ENCODE results near the gene DNASE1L3.

Gene DNASE1L3

DNA sequence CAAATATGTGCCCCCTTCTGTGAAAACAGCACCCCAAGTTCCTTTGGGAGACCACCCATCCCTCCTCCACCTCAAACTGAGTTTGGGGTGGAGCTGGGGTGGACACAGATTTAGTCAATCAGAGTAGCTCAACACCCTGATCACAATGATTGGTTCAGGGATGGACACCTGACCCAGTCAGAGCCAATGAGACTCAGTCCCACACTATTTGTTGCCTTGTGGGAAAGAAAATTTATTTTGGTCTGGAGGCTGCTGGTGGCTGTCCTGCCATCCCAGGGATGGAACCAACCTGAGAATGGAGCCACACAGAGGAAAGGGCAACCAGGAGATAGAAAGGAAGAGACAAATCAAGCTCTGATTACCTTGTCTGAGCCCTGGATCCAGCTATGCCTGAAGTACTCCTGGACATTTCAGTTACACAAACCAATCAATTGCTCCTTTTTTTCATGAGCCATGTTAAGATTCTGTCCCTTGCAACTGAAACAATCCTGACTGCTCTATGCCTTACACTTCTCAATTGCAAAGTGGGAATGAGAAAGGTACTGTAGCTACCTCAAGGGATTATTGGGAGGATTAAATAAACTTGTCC lies 10.6 kb downstream of the DNASE1L3 start:
- no peak for DNase-seq

DNA sequence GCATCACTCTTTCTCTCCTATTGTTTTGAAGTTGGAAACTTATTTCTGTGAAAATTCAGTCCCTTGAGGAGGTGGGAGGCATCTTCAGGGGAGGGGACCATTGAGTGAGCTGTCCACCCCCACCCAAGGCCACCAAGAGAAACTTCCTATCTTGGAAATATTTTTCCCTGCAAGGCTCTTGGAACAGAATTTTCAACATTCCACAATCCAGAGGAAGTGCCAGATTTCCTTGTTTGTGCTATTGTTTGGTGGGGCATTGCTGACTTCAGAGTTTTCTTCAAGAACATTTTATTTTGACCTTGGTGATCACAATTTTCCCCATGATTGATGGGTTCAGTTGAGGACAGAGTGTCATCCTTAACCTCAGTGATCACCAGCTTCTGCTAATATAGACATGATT lies 12.0 kb downstream of the DNASE1L3 start:
- no peak for DNase-seq

GRCh38 chr3:58198362-58198761 lies 12.4 kb downstream of the DNASE1L3 start:
- DNase-seq = no peak

DNA sequence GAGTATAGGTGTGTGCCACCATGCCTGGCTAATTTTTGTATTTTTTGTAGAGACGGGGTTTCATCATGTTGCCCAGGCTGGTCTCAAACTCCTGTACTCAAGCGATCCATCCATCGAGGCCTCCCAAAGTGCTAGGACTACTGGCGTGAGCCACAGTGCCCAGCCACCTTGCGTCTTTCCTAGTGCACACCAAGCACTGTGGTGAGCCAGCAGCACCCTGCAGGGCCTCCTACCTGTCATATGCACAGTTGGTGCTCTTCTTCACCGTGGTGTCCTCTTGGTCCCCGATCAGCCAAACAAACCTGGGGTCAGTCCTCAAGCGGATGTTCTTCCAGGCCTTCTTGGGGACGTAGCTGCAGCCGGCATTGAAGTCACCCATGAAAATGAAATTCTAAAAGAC lies 13.2 kb downstream of the DNASE1L3 start:
- no peak for DNase-seq

- DNase-seq = no peak
These were observed 16.9 kb downstream of the DNASE1L3 start for GRCh38 chr3:58193682-58194407.

- no peak for DNase-seq
These were observed 18.7 kb downstream of the DNASE1L3 start for GRCh38 chr3:58192069-58192468.

- no peak for DNase-seq
These were observed 19.3 kb downstream of the DNASE1L3 start for GRCh38 chr3:58191361-58191991.

DNA sequence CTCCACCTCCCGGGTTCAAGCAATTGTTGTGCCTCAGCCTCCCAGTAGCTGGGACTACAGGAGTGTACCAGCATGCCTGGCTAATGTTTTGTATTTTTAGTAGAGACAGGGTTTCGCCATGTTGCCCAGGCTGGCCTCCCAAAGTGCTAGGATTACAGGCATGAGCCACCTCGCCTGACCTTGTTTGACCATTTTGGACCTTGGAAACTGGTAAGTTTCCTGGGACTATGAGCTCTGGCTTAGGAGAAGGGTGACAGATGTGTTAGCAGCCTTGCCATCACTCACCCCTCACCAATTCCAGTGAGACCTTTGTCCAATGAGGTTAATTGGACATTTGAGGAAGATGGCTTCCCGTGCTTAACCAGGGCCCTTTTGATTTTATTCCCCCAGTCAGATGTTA lies 19.9 kb downstream of the DNASE1L3 start:
- DNase-seq = no peak

DNA sequence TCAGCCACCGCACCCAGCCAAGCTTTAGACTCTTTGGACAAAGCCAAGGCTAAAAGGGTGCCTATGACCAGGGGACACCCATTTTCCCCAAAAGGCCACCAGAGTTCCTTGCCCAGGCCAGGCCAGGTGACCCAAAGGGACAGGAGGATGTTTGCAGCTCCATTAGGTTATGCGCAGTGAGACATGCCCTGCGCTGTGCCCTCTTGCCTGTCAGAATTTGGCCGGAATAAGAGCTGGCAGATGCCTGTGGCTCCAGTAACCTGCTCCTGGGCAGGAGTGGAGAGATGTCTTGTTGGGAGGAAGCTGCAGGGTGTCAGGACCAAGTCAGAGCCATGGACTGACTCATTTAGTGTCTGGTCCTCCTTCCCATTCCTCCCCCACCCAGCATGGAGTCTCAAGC lies 20.5 kb downstream of the DNASE1L3 start:
- no peak for DNase-seq

- no peak for DNase-seq
These were observed 21.1 kb downstream of the DNASE1L3 start for GRCh38 chr3:58189691-58190090.

DNA sequence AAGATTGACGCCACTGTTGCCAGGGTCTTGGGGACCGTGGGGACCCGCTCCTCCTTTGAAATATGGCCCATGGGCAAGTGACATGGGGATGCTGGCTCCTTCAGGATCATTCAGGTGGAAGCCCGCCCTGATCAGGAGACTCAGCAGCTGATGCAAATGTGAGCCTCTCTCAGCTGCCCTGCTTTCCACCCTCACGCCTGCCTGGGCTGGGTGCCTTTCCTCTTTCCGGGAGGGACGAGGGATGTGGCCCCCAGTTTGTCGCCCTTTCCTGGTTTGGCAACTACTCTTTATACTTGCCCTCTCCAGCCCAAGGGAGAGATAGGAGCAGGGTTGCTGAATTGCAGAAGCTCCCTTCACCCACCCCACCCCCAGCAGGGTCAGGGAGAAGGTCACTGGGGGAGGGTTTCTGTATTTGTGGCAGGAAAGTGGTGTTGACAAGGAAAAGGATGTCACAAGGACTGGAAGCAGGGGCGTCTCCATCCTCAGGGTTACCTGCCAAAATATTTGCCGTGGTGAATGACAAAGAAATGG lies 21.8 kb downstream of the DNASE1L3 start:
- DNase-seq = no peak

DNA sequence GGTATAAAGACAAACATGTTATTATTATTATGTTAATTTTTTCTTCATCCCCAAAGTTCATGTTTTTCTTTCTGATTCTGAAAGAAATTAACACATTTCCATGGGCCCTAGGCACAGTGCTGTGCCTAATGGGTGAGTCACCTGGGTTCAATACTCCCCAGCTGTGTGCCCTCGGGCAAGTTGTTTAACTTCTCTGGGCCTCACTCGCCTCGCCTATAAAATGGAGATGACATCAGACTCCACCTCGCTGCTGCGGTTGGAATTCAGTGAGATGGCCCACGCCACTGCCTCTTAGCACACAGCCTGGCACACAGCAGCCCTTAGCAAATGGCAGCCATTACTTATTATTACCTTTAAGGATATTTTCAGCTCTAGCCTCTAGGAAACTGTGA lies 22.6 kb downstream of the DNASE1L3 start:
- no peak for DNase-seq

GRCh38 chr3:58184982-58185360 lies 25.8 kb downstream of the DNASE1L3 start:
- DNase-seq = no peak

DNA sequence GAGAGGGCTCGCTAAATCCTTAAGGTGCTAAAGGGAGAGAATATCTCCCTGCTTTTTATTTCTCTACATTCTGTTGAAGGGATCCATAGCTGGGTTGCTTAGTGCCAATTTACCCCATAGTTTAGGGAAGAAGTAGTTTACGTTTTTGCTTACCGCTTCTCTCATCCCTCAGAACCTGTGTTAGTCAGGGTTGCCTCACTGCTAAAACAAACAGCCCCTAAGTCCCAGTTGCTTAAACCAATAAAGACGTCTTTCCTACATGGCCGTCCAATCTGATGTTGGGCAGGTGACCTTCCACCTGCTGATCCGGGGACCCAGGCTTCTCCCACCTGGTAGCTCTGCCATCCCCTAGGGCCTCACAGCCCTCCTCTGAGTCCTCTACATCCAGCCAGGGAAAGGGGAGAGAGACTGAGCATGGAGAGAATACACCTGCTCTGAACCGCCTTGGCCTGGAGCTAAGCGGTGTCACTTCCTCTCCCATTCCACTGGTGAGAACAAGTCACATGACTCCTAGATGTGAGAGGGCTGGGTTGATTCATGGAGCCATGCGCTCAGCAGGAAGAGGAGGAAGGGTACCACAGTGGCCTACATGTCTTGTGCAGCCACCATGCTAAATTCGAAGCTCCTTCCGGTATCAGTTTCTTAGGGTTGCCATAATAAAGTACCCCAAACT lies 26.3 kb downstream of the DNASE1L3 start:
- DNase-seq = no peak

DNA sequence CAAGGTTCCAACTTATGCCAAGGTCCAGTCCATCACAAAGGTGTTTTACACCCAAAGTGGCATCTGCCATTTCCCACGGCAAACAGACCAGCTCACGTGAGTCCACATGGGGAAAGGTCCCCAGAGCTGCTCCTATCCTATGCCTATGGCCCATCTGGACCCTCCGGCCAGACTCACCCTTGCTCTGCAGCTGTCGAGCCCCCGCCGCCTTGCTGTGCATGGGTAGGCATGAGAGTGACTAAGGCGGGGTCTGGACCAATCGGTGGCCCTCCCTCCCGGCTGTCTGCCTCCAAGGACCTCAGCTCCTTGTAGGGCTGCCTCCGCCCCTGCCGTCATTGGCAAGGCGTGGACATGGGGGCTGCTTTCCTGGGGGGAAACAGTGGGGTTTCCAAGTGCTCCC lies 26.9 kb downstream of the DNASE1L3 start:
- DNase-seq = no peak

DNA sequence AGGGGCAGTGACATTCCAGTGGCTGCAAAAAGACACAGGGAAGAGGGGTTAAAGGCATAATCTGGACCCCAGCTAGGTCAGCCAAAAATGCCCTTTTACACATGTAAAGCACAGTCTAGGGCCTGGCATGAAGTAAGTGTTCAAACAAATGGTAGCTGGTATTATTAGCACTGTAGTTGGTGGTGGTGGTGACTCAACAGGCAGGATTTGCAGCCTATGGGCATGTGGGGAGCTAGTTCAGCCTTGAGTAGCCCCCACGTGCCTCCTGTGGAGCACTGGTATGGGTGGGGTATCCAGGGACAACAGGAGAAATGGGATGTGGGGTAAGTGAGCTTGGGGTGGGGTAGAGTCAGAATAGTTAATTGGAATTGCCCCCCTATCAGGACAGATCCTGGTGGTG lies 27.6 kb downstream of the DNASE1L3 start:
- DNase-seq = no peak

GRCh38 chr3:58180940-58181587 lies 29.7 kb downstream of the DNASE1L3 start:
- DNase-seq = no peak

DNA sequence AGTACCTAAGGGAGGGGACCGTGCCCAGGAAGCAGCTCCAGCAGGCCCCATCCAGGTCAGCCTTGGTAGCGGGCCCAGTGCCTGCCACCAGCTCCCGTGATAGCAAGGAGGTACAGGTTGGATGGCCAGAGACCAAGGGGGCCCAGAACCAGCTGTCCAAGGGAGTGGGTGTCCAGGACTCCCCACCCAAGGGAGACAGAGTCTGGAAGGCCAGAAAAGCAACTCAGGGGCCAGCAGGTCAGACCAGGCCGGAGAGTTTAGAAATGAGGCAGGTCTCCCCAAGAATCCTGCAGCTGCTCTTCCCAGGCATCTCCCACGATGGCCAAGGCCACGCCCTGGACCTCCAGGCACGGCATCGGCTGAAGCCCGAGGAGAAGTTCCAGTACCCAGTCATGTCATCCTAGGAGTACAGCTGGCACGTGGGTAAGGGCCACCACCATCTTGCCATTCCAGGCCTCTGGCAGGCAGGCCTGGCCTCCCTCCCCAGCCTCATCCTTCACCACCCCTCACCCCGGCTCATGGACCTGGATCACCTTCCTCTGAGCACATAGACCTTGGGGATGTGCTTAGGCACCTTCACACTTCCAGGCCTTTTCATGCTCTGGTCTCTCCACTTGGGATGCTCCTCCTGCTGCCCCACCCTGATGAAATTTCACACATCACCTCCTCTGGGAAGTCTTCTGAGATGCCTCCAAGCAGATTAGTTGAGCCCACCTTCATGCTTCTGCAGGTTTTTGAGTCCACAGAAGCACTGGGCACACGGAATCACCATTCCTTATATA lies 30.5 kb downstream of the DNASE1L3 start:
- no peak for DNase-seq

GRCh38 chr3:58179235-58180098 lies 31.3 kb downstream of the DNASE1L3 start:
- no peak for DNase-seq

DNA sequence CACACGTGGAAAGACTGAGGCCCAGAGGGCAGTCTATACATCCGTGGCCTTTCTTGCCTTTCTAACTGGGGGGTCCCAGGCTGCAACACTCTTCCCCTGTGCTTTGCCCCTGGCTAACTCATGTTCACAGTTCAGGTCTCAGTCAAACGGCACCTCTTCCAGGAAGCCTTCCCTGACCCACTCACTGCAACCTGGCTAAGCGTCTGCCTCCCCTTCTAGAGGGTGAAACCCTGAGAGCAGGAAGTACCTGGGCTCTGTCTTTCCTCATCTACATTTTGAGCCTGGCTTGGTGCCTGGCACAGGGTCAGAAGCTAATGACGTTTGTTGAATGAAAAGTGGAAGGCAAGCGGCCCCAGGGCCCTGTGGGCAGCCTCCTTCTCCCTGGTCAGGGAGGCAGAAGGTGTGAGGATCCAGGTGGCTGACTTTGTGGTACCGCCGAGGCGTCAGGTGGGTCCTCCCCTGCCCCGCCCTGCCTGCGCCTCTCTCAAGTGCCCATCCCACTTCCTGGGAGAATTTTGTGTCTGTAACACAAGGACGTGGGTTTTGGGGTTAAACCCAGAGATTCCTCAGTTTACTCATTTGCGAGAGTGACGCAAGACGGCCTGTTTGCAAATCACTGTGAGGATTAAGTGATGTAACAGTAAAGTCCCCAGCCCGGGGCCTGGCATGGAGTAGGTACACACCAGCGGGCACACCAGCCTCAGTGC lies 32.1 kb downstream of the DNASE1L3 start:
- no peak for DNase-seq

Measured in activated CD8-positive, alpha-beta memory T cell treated with anti-CD3 and anti-CD28 coated beads, Interleukin-2, amount 50 U/mL, for 48 hours (primary cell).